NCI-H1105 treated with DMSO at 0.1 percent for 48 hours (cell line): Measurements from ENCODE around the gene SLC29A3.
A peak's percentile ranks its signal among the peaks of the same experiment; 100 is the strongest.
"Not testable (repeated sequence)": the region's sequence is repeated elsewhere in the genome, so short reads cannot be mapped to it uniquely, and the experiment has no call there.

Experiments used
- DNase-seq: peaks from one replicate; lab custom pipeline; 2025; lab: John Stamatoyannopoulos, UW

Gene SLC29A3

GRCh38 chr10:71319042-71319799 lies at the start of gene SLC29A3:
SLC29A3 (plus strand) TSS chr10:71319259; CDS start chr10:71319310, 51 bp downstream.
- peak; percentile 70 for DNase-seq

- no peak for DNase-seq
These were observed 49.5 kb upstream of the SLC29A3 start for GRCh38 chr10:71269301-71270288.

GRCh38 chr10:71270301-71271220 lies 48.5 kb upstream of the SLC29A3 start:
- peak; percentile 33 for DNase-seq

- DNase-seq, result no peak
These were observed 47.4 kb upstream of the SLC29A3 start for GRCh38 chr10:71271662-71272055.

- no peak for DNase-seq
These were observed 46.8 kb upstream of the SLC29A3 start for GRCh38 chr10:71272056-71272771.

- not testable (repeated sequence) for DNase-seq
These were observed 46.1 kb upstream of the SLC29A3 start for GRCh38 chr10:71272974-71273373.

- no peak for DNase-seq
These were observed 45.6 kb upstream of the SLC29A3 start for GRCh38 chr10:71273506-71273905.

- no peak for DNase-seq
These were observed 43.9 kb upstream of the SLC29A3 start for GRCh38 chr10:71274901-71275796.

GRCh38 chr10:71276873-71277272 lies 42.2 kb upstream of the SLC29A3 start:
- DNase-seq, result no peak

- no peak for DNase-seq
These were observed 41.0 kb upstream of the SLC29A3 start for GRCh38 chr10:71277914-71278665.

- DNase-seq, result no peak
These were observed 40.1 kb upstream of the SLC29A3 start for GRCh38 chr10:71278691-71279588.

GRCh38 chr10:71279590-71280170 lies 39.4 kb upstream of the SLC29A3 start:
- no peak for DNase-seq

- no peak for DNase-seq
These were observed 38.8 kb upstream of the SLC29A3 start for GRCh38 chr10:71280216-71280615.

GRCh38 chr10:71280825-71281224 lies 38.2 kb upstream of the SLC29A3 start:
- no peak for DNase-seq

- DNase-seq, result no peak
These were observed 37.3 kb upstream of the SLC29A3 start for GRCh38 chr10:71281646-71282322.

GRCh38 chr10:71282323-71282680 lies 36.8 kb upstream of the SLC29A3 start:
- no peak for DNase-seq

GRCh38 chr10:71283410-71283809 lies 35.6 kb upstream of the SLC29A3 start:
- DNase-seq, result no peak
